Measurements from ENCODE around the gene ERVFRD-1. TPM values are rescaled to one million over a fixed set of nuclear protein-coding genes. Genes with fewer than 3 reads are reported as not detected.

ERVFRD-1 gene
- total RNA-seq (2014; rRNA removed; shearing (Covaris generic)) (not detected in 2 replicates), polyA plus RNA-seq (2016; fragmentation: Nextera tagmentation; extraction: Ambion mirVana) (0.05 TPM in 1 of 2 replicates, not detected in the other)

DNA sequence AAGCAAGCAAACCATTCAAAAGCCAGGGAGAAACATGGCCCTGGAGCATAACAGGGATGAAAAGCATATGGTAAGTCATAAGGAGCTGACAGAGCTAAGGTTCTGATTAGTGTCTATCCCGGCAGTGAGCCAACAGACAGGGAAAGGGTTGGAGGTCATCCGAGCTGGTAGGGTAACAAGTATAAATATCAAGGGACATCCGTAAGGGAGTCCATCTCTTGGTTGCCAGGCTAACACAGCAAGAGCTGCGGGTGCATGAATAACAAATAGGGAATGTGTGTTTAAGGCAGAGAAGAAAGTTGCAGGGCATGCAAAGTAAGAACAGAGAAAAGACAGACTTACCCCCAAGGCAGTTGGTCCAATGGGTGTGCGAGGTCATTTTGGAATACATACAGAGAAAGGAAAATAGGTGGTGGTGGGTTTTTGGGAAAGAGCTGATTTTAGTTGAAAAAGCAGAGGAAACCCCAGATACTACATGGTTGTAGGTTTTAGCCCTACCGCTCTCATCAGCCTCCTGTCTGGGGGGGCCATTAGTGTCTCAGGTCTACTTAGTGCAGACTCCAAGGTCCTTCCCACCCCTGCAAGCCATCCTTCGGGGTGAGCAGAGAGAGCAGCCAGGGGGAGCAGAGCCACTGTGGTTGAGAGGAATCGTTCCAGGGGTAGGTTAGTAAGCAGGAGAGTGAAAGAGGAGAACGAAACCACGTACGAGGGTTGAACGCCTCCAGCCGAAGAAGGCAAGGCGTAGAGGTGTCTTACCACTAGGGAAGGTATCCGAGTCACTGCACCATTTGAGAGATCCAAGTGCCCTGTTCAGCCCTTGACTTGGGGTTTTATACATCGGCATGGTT is at the start of gene ERVFRD-1:
ERVFRD-1 (minus strand) TSS at position 805 of the 848 bp plus-strand sequence. CDS start 6,415 bp downstream, outside the sequence.
- H3K9me3 ChIP-seq (ENCODE audit: low read depth), result no peaks in the 10 kb centered on the region
- no peaks in the 10 kb centered on the region; the same call in none of the 2 replicates for H4K20me1 ChIP-seq (ENCODE audit: insufficient read depth)
- H3K27ac ChIP-seq, result no peak within 1 kb of the TSS
- 96 to 98% methylated on average over 16 of the region's 16 CpGs for WGBS, 2 experiments (ENCODE audit: low coverage in 1 of 2, low lambda C conversion rate in 2 of 2, missing lambda C conversion rate in 2 of 2)
- peaks cover 2% of the 10 kb centered on the region; the same call in 1 of the 2 replicates for H3F3A ChIP-seq (ENCODE audit: insufficient read depth)
- no peak within 1 kb of the TSS for H3K4me2 ChIP-seq (ENCODE audit: unreplicated experiment)
- no peak for DNase-seq
- H3K27me3 ChIP-seq (replicated peaks; ENCODE audit: insufficient read depth), result no peaks in the 10 kb centered on the region
- peaks cover 7% of the 10 kb centered on the region for H3K4me1 ChIP-seq (ENCODE audit: insufficient read depth)
- no peak for TF ChIP-seq EZH2phosphoT487 (IDR thresholded peaks at IDR 0.05; ENCODE audit: insufficient read depth, low read depth)
- no peak for TF ChIP-seq EZH2 (IDR thresholded peaks at IDR 0.05; ENCODE audit: insufficient read depth, poor library complexity, severe bottlenecking)
- peaks cover 98% of the 10 kb centered on the region for H3K79me2 ChIP-seq (ENCODE audit: insufficient read depth)
- H3K9me2 ChIP-seq (ENCODE audit: insufficient read depth), result no peaks in the 10 kb centered on the region
- in situ Hi-C loops (cut with MboI), result no loop called here
- no peaks in the 10 kb centered on the region for H3K36me3 ChIP-seq (ENCODE audit: low read depth)
- H3K9ac ChIP-seq, result no peak within 1 kb of the TSS
- no peak within 1 kb of the TSS for H3K4me3 ChIP-seq
- H2AFZ ChIP-seq, result no peak within 1 kb of the TSS

- Histone ChIP-seq H3K9me2 (ENCODE audit: insufficient read depth) (no peaks in the 10 kb centered on the region), H3K9ac (no peak overlapping the region), H3K4me3 (no peak overlapping the region), H3K79me2 (ENCODE audit: insufficient read depth) (no peaks in the 10 kb centered on the region), H4K20me1 (ENCODE audit: insufficient read depth) (no peaks in the 10 kb centered on the region), H3K4me1 (ENCODE audit: insufficient read depth) (peaks cover 9% of the 10 kb centered on the region), H3K27me3 (replicated peaks; ENCODE audit: insufficient read depth) (no peaks in the 10 kb centered on the region), H3K27ac (no peak overlapping the region), H3K36me3 (ENCODE audit: low read depth) (no peaks in the 10 kb centered on the region), H3K9me3 (ENCODE audit: low read depth) (no peaks in the 10 kb centered on the region), H2AFZ (no peak overlapping the region), H3K4me2 (ENCODE audit: unreplicated experiment) (no peak overlapping the region), H3F3A (ENCODE audit: insufficient read depth) (0 out of 2 replicates have a peak, but pooled peaks cover 11% of the 10 kb centered on the region)
- in situ Hi-C loops (cut with MboI), result loop anchor here (10.0 kb wide), 1 partner anchor 325 kb away; no protein-coding TSS in a partner anchor
- 75 to 84% methylated on average over 1 of the region's 1 CpG for WGBS, 2 experiments (ENCODE audit: low coverage in 1 of 2, low lambda C conversion rate in 2 of 2, missing lambda C conversion rate in 2 of 2)
- no peak for DNase-seq
- TF ChIP-seq EZH2 (IDR thresholded peaks at IDR 0.05; ENCODE audit: insufficient read depth, poor library complexity, severe bottlenecking), result no peak
- TF ChIP-seq EZH2phosphoT487 (IDR thresholded peaks at IDR 0.05; ENCODE audit: insufficient read depth, low read depth), result no peak
Measured at GRCh38 chr6:11160199-11160598, 48.7 kb upstream of the ERVFRD-1 start.

DNA sequence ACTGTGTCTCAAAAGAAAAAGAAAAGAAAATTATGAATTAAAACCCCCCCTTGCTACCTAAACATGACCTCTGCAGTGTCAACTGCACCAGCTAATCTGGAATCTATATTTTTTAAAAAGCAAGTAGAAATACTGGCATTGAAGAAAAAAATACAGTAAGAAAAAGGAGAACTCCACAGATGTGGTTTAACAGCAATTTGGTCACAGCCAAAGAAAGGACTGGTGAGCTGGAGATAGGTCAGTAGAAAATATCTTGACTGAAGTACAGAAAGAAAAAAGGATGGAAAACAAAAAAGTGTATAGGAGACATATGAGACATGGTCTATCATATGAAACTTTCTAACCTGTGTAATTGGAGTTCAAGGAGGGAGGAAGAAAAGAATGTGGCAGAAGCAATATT is 44.1 kb upstream of the ERVFRD-1 start:
- H3K4me2 ChIP-seq (ENCODE audit: unreplicated experiment), result no peak overlapping the region
- no peaks in the 10 kb centered on the region for H3K4me1 ChIP-seq (ENCODE audit: insufficient read depth)
- TF ChIP-seq EZH2 (IDR thresholded peaks at IDR 0.05; ENCODE audit: insufficient read depth, poor library complexity, severe bottlenecking) (no peak), EZH2phosphoT487 (IDR thresholded peaks at IDR 0.05; ENCODE audit: insufficient read depth, low read depth) (no peak)
- no peaks in the 10 kb centered on the region for H3K9me3 ChIP-seq (ENCODE audit: low read depth)
- no peak for DNase-seq
- no peaks in the 10 kb centered on the region for H3K79me2 ChIP-seq (ENCODE audit: insufficient read depth)
- H3K27ac ChIP-seq, result no peak overlapping the region
- no peaks in the 10 kb centered on the region for H4K20me1 ChIP-seq (ENCODE audit: insufficient read depth)
- in situ Hi-C loops (cut with MboI), result no loop called here
- H3K27me3 ChIP-seq (replicated peaks; ENCODE audit: insufficient read depth), result no peaks in the 10 kb centered on the region
- H3K36me3 ChIP-seq (ENCODE audit: low read depth), result no peaks in the 10 kb centered on the region
- no peak overlapping the region for H2AFZ ChIP-seq
- no peaks in the 10 kb centered on the region for H3F3A ChIP-seq (ENCODE audit: insufficient read depth)
- no peak overlapping the region for H3K9ac ChIP-seq
- H3K9me2 ChIP-seq (ENCODE audit: insufficient read depth), result no peaks in the 10 kb centered on the region
- H3K4me3 ChIP-seq, result no peak overlapping the region

- no peak for TF ChIP-seq EZH2 (IDR thresholded peaks at IDR 0.05; ENCODE audit: insufficient read depth, poor library complexity, severe bottlenecking)
- TF ChIP-seq EZH2phosphoT487 (IDR thresholded peaks at IDR 0.05; ENCODE audit: insufficient read depth, low read depth), result no peak
- H3K9me3 ChIP-seq (ENCODE audit: low read depth), result no peaks in the 10 kb centered on the region
- H3K27me3 ChIP-seq (replicated peaks; ENCODE audit: insufficient read depth), result no peaks in the 10 kb centered on the region
- H3K9ac ChIP-seq, result no peak overlapping the region
- H3K27ac ChIP-seq, result no peak overlapping the region
- no peaks in the 10 kb centered on the region for H3K9me2 ChIP-seq (ENCODE audit: insufficient read depth)
- no peak overlapping the region for H3K4me2 ChIP-seq (ENCODE audit: unreplicated experiment)
- DNase-seq, result no peak
- 96% methylated on average over 6 of the region's 6 CpGs for WGBS, 2 experiments (ENCODE audit: low coverage in 1 of 2, low lambda C conversion rate in 2 of 2, missing lambda C conversion rate in 2 of 2)
- H3K79me2 ChIP-seq (ENCODE audit: insufficient read depth), result no peaks in the 10 kb centered on the region
- in situ Hi-C loops (cut with MboI), result no loop called here
- no peaks in the 10 kb centered on the region for H4K20me1 ChIP-seq (ENCODE audit: insufficient read depth)
- H3K36me3 ChIP-seq (ENCODE audit: low read depth), result no peaks in the 10 kb centered on the region
- H3F3A ChIP-seq (ENCODE audit: insufficient read depth), result no peaks in the 10 kb centered on the region
- no peaks in the 10 kb centered on the region for H3K4me1 ChIP-seq (ENCODE audit: insufficient read depth)
- no peak overlapping the region for H3K4me3 ChIP-seq
- H2AFZ ChIP-seq, result no peak overlapping the region
Measured at GRCh38 chr6:11153447-11153846, 41.9 kb upstream of the ERVFRD-1 start.

Data from GM23248 (cell line).